ENCODE data around the gene FIZ1. TPM values are rescaled to one million over a fixed set of nuclear protein-coding genes. Genes with fewer than 3 reads are reported as not detected.

Gene FIZ1
- total RNA-seq: 11.7 TPM

- intact Hi-C loops (cut with DNase I): no loop called here
- DNase-seq (ENCODE audit: low spot score) (peak; percentile 98), ATAC-seq (peak; percentile 95)
Observed at GRCh38 chr19:55599468-55599841, at the start of gene FIZ1. FIZ1 (minus strand) TSS chr19:55599517; CDS start chr19:55597865, 1,652 bp downstream.

- ATAC-seq (no peak), DNase-seq (ENCODE audit: low spot score) (no peak)
- intact Hi-C loops (cut with DNase I): no loop called here
Observed at GRCh38 chr19:55648585-55649267, 49.4 kb upstream of the FIZ1 start.

- intact Hi-C loops (cut with DNase I): no loop called here
- ATAC-seq: peak; percentile 63
- peak; percentile 84 for DNase-seq (ENCODE audit: low spot score)
Observed at GRCh38 chr19:55647732-55648584, 48.6 kb upstream of the FIZ1 start, which contains the start of gene CCDC106. CCDC106 (plus strand) TSS chr19:55648212; CDS start chr19:55649047, 835 bp downstream.

GRCh38 chr19:55646889-55647731 is 47.8 kb upstream of the FIZ1 start:
- ATAC-seq (no peak), DNase-seq (ENCODE audit: low spot score) (no peak)
- intact Hi-C loops (cut with DNase I): no loop called here

- intact Hi-C loops (cut with DNase I): no loop called here
Observed at GRCh38 chr19:55645512-55645881, 46.2 kb upstream of the FIZ1 start.

GRCh38 chr19:55644842-55645511 is 45.7 kb upstream of the FIZ1 start:
- no peak for ATAC-seq
- intact Hi-C loops (cut with DNase I): no loop called here
- DNase-seq (ENCODE audit: low spot score): no peak

More at GRCh38 chr19:55645512-55645881, 46.2 kb upstream of the FIZ1 start:
- DNase-seq (ENCODE audit: low spot score) (no peak), ATAC-seq (no peak)

- ATAC-seq (no peak), DNase-seq (ENCODE audit: low spot score) (no peak)
- intact Hi-C loops (cut with DNase I): no loop called here
Observed at GRCh38 chr19:55644191-55644833, 45.0 kb upstream of the FIZ1 start.

GRCh38 chr19:55643887-55644176 is 44.5 kb upstream of the FIZ1 start:
- intact Hi-C loops (cut with DNase I): no loop called here
- DNase-seq (ENCODE audit: low spot score) (no peak), ATAC-seq (no peak)

GRCh38 chr19:55643003-55643886 is 43.9 kb upstream of the FIZ1 start, which contains the start of gene ZNF581:
ZNF581 (plus strand) TSS chr19:55643649; CDS start chr19:55644572, 923 bp downstream.
- ATAC-seq (peak; percentile 56), DNase-seq (ENCODE audit: low spot score) (peak; percentile 81)
- intact Hi-C loops (cut with DNase I): no loop called here

- no peak for ATAC-seq
- no peak for DNase-seq (ENCODE audit: low spot score)
- intact Hi-C loops (cut with DNase I): no loop called here
Observed at GRCh38 chr19:55642153-55643002, 43.1 kb upstream of the FIZ1 start.

- intact Hi-C loops (cut with DNase I): no loop called here
- DNase-seq (ENCODE audit: low spot score): no peak
- peak; percentile 4 for ATAC-seq
Observed at GRCh38 chr19:55641426-55642152, 42.3 kb upstream of the FIZ1 start.

- ATAC-seq: peak; percentile 67
- intact Hi-C loops (cut with DNase I): no loop called here
- peak; percentile 83 for DNase-seq (ENCODE audit: low spot score)
Observed at GRCh38 chr19:55640577-55641425, 41.5 kb upstream of the FIZ1 start, which contains the start of gene ZNF580. ZNF580 (plus strand) TSS chr19:55641002; CDS start chr19:55642509, 1,507 bp downstream.

- DNase-seq (ENCODE audit: low spot score) (peak; percentile 84), ATAC-seq (peak; percentile 62)
- intact Hi-C loops (cut with DNase I): no loop called here
Observed at GRCh38 chr19:55640043-55640576, 40.8 kb upstream of the FIZ1 start.

- DNase-seq (ENCODE audit: low spot score) (no peak), ATAC-seq (no peak)
- intact Hi-C loops (cut with DNase I): no loop called here
Observed at GRCh38 chr19:55638864-55639359, 39.6 kb upstream of the FIZ1 start.

- intact Hi-C loops (cut with DNase I): no loop called here
- DNase-seq (ENCODE audit: low spot score) (no peak), ATAC-seq (no peak)
Observed at GRCh38 chr19:55637534-55637933, 38.2 kb upstream of the FIZ1 start.

Measured in sciatic nerve (tissue), 2 donors.